ENCODE measurements around the gene CDK4. TPM values are rescaled to one million over a fixed set of nuclear protein-coding genes. Genes with fewer than 3 reads are reported as not detected.
"Not testable (repeated sequence)": the region's sequence is repeated elsewhere in the genome, so short reads cannot be mapped to it uniquely, and the experiment has no call there.

The CDK4 gene
- total and polyA plus RNA-seq, 5 donors from 2014 or later: 17.5 to 90.3 (median 63.5) TPM

DNA sequence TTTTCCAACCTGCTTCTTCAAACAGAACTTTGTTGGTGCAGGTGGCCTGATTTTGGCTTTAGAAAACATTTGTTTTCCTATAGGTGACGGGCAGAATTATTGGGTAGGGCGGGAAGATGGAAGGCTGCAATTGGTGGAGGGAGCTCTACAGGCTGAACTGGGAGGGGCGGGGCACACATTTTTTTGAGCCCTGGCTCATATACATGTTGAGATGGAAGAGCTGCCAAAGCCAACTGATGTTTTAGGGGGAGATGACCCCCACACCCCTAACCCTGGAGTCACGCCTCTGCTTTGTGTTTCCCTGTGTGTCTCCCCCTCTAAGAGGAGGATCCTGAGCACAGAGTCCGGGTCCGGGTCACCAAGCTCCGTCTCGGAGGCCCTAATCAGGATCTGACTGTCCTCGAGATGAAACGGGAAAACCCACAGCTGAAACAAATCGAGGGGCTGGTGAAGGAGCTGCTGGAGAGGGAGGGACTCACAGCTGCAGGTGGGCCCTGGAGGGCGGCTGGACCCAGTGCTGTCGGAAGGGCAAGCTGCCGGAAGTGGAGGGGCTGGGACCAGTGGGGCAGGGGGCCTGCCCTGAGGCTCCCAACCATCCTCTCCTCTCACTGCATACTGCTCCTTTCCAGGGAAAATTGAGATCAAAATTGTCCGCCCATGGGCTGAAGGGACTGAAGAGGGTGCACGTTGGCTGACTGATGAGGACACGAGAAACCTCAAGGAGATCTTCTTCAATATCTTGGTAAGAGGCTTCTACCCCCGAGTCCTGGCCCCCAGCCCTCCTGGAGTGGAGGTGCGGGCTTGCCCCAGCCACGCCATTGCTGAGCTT, 32.1 kb downstream of the CDK4 start:
- no peaks in the 10 kb centered on the region for H3K9me3 ChIP-seq (ENCODE audit: control insufficient read depth in 2 of 2, low read length in 2 of 2)
- H3K4me1 ChIP-seq (ENCODE audit: control insufficient read depth, insufficient read depth, low read length, poor library complexity, severe bottlenecking): no peaks in the 10 kb centered on the region
- H3K27ac Mint-ChIP-seq: no peak overlapping the region
- H3K27me3 Mint-ChIP-seq: peaks cover 5% of the 10 kb centered on the region
- no peak for DNase-seq
- ATAC-seq (ENCODE audit: low read depth in 2 of 2): no peak
- no peaks in the 10 kb centered on the region for H3K9me3 Mint-ChIP-seq
- H3K27ac ChIP-seq (ENCODE audit: insufficient read depth, low read length, poor library complexity, severe bottlenecking): no peak overlapping the region
- H3K4me3 Mint-ChIP-seq: no peak overlapping the region
- H3K36me3 Mint-ChIP-seq: peaks cover 15% of the 10 kb centered on the region
- peaks cover 0 to 20% (median 5%) of the 10 kb centered on the region in 4 donors for H3K4me1 Mint-ChIP-seq
- no peaks in the 10 kb centered on the region for H3K27me3 ChIP-seq (ENCODE audit: control insufficient read depth, insufficient read depth, low read length)
- H3K36me3 ChIP-seq (ENCODE audit: control insufficient read depth, insufficient read depth, low read length): peaks cover 54% of the 10 kb centered on the region
- H3K4me3 ChIP-seq (ENCODE audit: low read depth, low read length): no peak overlapping the region

- peaks cover 5% of the 10 kb centered on the region for H3K27me3 Mint-ChIP-seq
- H3K4me3 Mint-ChIP-seq: no peak overlapping the region
- Histone ChIP-seq H3K9me3 (ENCODE audit: control insufficient read depth in 2 of 2, low read length in 2 of 2) (no peaks in the 10 kb centered on the region), H3K4me3 (ENCODE audit: low read depth, low read length) (no peak overlapping the region), H3K36me3 (ENCODE audit: control insufficient read depth, insufficient read depth, low read length) (peaks cover 57% of the 10 kb centered on the region), H3K27ac (ENCODE audit: insufficient read depth, low read length, poor library complexity, severe bottlenecking) (no peak overlapping the region), H3K4me1 (ENCODE audit: control insufficient read depth, insufficient read depth, low read length, poor library complexity, severe bottlenecking) (no peaks in the 10 kb centered on the region), H3K27me3 (ENCODE audit: control insufficient read depth, insufficient read depth, low read length) (no peaks in the 10 kb centered on the region)
- peaks cover 0 to 13% (median 0%) of the 10 kb centered on the region in 4 donors for H3K4me1 Mint-ChIP-seq
- H3K36me3 Mint-ChIP-seq: peaks cover 15% of the 10 kb centered on the region
- ATAC-seq (ENCODE audit: low read depth in 2 of 2) (no peak), DNase-seq (no peak)
- H3K9me3 Mint-ChIP-seq: no peaks in the 10 kb centered on the region
- peak overlapping the region in 1 of 3 donors; percentile 20 for H3K27ac Mint-ChIP-seq
Measured at GRCh38 chr12:57718641-57719528, 33.2 kb downstream of the CDK4 start.

DNA sequence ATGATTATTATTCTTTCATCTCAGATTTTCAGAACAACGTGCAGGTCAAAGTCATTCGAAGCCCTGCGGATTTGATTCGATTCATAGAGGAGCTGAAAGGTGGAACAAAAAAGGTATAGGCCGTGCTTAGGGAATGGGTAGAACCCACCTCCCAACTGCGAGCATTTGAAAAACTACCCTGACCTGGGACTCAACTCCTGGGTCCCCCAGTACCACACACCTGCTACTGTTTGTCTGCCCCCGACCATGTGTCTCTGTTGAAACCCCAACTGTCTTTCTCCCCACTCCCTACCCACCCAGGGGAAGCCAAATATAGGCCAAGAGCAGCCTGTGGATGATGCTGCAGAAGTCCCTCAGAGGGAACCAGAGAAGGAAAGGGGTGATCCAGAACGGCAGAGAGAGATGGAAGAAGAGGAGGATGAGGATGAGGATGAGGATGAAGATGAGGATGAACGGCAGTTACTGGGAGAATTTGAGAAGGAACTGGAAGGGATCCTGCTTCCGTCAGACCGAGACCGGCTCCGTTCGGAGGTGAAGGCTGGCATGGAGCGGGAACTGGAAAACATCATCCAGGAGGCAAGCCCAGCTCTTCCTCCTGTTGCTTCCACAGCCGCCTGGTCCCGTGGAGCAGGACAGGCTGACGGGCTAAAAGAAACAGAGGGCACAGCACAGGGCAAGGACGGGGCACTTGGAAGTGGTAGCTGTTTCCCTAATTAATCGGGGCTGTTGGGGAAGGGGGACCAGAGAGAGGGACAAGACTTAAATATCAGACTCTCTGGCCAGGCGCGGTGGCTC, 34.1 kb downstream of the CDK4 start:
- H3K9me3 ChIP-seq (ENCODE audit: control insufficient read depth in 2 of 2, low read length in 2 of 2): no peaks in the 10 kb centered on the region
- H3K27ac Mint-ChIP-seq: no peak overlapping the region
- no peak for ATAC-seq (ENCODE audit: low read depth in 2 of 2)
- H3K27me3 ChIP-seq (ENCODE audit: control insufficient read depth, insufficient read depth, low read length): no peaks in the 10 kb centered on the region
- no peaks in the 10 kb centered on the region for H3K4me1 ChIP-seq (ENCODE audit: control insufficient read depth, insufficient read depth, low read length, poor library complexity, severe bottlenecking)
- peaks cover 15% of the 10 kb centered on the region for H3K36me3 Mint-ChIP-seq
- no peak for DNase-seq
- H3K4me1 Mint-ChIP-seq: peaks cover 0 to 7% (median 0%) of the 10 kb centered on the region in 4 donors
- H3K27me3 Mint-ChIP-seq: peaks cover 5% of the 10 kb centered on the region
- no peak overlapping the region for H3K4me3 Mint-ChIP-seq
- peaks cover 61% of the 10 kb centered on the region for H3K36me3 ChIP-seq (ENCODE audit: control insufficient read depth, insufficient read depth, low read length)
- no peaks in the 10 kb centered on the region for H3K9me3 Mint-ChIP-seq
- no peak overlapping the region for H3K4me3 ChIP-seq (ENCODE audit: low read depth, low read length)
- H3K27ac ChIP-seq (ENCODE audit: insufficient read depth, low read length, poor library complexity, severe bottlenecking): no peak overlapping the region

DNA sequence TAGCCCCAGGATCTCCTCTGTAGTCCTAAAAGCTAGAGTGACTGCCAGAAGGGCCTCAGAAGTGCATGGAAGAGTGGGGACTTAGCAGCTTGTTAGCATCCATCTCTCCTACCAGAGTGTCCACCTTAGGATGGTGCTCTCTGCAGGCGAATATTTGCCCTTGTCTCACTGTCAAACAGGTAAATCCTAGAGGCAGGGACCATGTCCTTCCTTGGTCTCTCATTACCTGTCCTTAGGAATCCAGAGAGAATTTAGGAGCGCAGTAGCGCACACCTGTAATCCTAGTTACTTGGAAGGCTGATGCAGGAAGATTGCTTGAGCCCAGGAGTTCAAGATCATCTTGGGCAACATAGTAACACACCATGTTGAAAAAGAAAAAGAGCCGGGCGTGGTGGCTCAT, 35.0 kb downstream of the CDK4 start:
- Mint-ChIP-seq H3K4me3 (no peak overlapping the region), H3K27ac (no peak overlapping the region), H3K27me3 (peaks cover 5% of the 10 kb centered on the region), H3K4me1 (peaks cover 0 to 2% (median under 1%) of the 10 kb centered on the region in 4 donors), H3K9me3 (no peaks in the 10 kb centered on the region), H3K36me3 (peaks cover 15% of the 10 kb centered on the region)
- Histone ChIP-seq H3K4me3 (ENCODE audit: low read depth, low read length) (no peak overlapping the region), H3K4me1 (ENCODE audit: control insufficient read depth, insufficient read depth, low read length, poor library complexity, severe bottlenecking) (no peaks in the 10 kb centered on the region), H3K27ac (ENCODE audit: insufficient read depth, low read length, poor library complexity, severe bottlenecking) (no peak overlapping the region), H3K9me3 (ENCODE audit: control insufficient read depth in 2 of 2, low read length in 2 of 2) (no peaks in the 10 kb centered on the region), H3K36me3 (ENCODE audit: control insufficient read depth, insufficient read depth, low read length) (peaks cover 67% of the 10 kb centered on the region), H3K27me3 (ENCODE audit: control insufficient read depth, insufficient read depth, low read length) (no peaks in the 10 kb centered on the region)
- DNase-seq (no peak), ATAC-seq (ENCODE audit: low read depth in 2 of 2) (no peak)

DNA sequence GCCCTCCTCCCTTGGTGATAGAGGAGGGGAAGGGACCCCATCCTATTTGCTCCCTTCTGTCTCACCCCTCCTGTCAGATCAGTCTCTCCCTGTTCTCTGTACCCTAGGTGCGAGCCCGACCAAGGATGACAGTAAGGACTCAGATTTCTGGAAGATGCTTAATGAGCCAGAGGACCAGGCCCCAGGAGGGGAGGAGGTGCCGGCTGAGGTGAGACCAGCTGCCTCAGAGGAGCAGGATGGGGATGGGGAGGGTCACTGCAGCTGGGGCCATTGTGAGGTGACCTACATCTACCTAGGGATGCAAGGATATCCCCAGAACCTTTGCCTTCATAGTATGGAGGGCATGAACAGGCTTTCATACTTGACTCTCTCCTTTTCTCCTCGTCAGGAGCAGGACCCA, 35.8 kb downstream of the CDK4 start:
- DNase-seq (no peak), ATAC-seq (ENCODE audit: low read depth in 2 of 2) (no peak)
- Mint-ChIP-seq H3K4me3 (no peak overlapping the region), H3K27me3 (no peaks in the 10 kb centered on the region), H3K9me3 (peaks cover 0 to 2% (median 0%) of the 10 kb centered on the region in 7 donors), H3K36me3 (peaks cover 24% of the 10 kb centered on the region), H3K4me1 (peaks cover 3 to 5% (median 4%) of the 10 kb centered on the region in 4 donors), H3K27ac (peak overlapping the region in 2 of 3 donors; percentile 23 to 31)
- peaks cover 70% of the 10 kb centered on the region for H3K36me3 ChIP-seq (ENCODE audit: control insufficient read depth, insufficient read depth, low read length)
- H3K4me3 ChIP-seq (ENCODE audit: low read depth, low read length): no peak overlapping the region
- H3K27ac ChIP-seq (ENCODE audit: insufficient read depth, low read length, poor library complexity, severe bottlenecking): no peak overlapping the region
- no peaks in the 10 kb centered on the region for H3K4me1 ChIP-seq (ENCODE audit: control insufficient read depth, insufficient read depth, low read length, poor library complexity, severe bottlenecking)
- no peaks in the 10 kb centered on the region for H3K27me3 ChIP-seq (ENCODE audit: control insufficient read depth, insufficient read depth, low read length)
- no peaks in the 10 kb centered on the region for H3K9me3 ChIP-seq (ENCODE audit: control insufficient read depth in 2 of 2, low read length in 2 of 2)

GRCh38 chr12:57715786-57716185, 36.3 kb downstream of the CDK4 start:
- DNase-seq (no peak), ATAC-seq (ENCODE audit: low read depth in 2 of 2) (no peak)
- Mint-ChIP-seq H3K27ac (peak overlapping the region in 2 of 3 donors; percentile 31 to 83), H3K27me3 (no peaks in the 10 kb centered on the region), H3K4me3 (no peak overlapping the region), H3K36me3 (peaks cover 27% of the 10 kb centered on the region), H3K4me1 (peaks cover 3 to 8% (median 6%) of the 10 kb centered on the region in 4 donors), H3K9me3 (peaks cover 0 to 2% (median 0%) of the 10 kb centered on the region in 7 donors)
- H3K27ac ChIP-seq (ENCODE audit: insufficient read depth, low read length, poor library complexity, severe bottlenecking): no peak overlapping the region
- no peaks in the 10 kb centered on the region for H3K9me3 ChIP-seq (ENCODE audit: control insufficient read depth in 2 of 2, low read length in 2 of 2)
- no peaks in the 10 kb centered on the region for H3K4me1 ChIP-seq (ENCODE audit: control insufficient read depth, insufficient read depth, low read length, poor library complexity, severe bottlenecking)
- H3K27me3 ChIP-seq (ENCODE audit: control insufficient read depth, insufficient read depth, low read length): no peaks in the 10 kb centered on the region
- peaks cover 67% of the 10 kb centered on the region for H3K36me3 ChIP-seq (ENCODE audit: control insufficient read depth, insufficient read depth, low read length)
- no peak overlapping the region for H3K4me3 ChIP-seq (ENCODE audit: low read depth, low read length)

GRCh38 chr12:57715036-57715748, 36.9 kb downstream of the CDK4 start:
- peaks cover 31% of the 10 kb centered on the region for H3K36me3 Mint-ChIP-seq

More at GRCh38 chr12:57715036-57715748, 36.9 kb downstream of the CDK4 start:
- DNase-seq; H3K27me3 ChIP-seq (ENCODE audit: control insufficient read depth, insufficient read depth, low read length); H3K4me3 ChIP-seq (ENCODE audit: low read depth, low read length); H3K4me1 Mint-ChIP-seq; H3K27ac ChIP-seq (ENCODE audit: insufficient read depth, low read length, poor library complexity, severe bottlenecking); H3K4me1 ChIP-seq (ENCODE audit: control insufficient read depth, insufficient read depth, low read length, poor library complexity, severe bottlenecking); H3K9me3 Mint-ChIP-seq; H3K27ac Mint-ChIP-seq; H3K27me3 Mint-ChIP-seq; H3K4me3 Mint-ChIP-seq; ATAC-seq (ENCODE audit: low read depth in 2 of 2); H3K9me3 ChIP-seq (ENCODE audit: control insufficient read depth in 2 of 2, low read length in 2 of 2): not testable (repeated sequence)
- H3K36me3 ChIP-seq (ENCODE audit: control insufficient read depth, insufficient read depth, low read length): peaks cover 63% of the 10 kb centered on the region

Data from CD4-positive, CD25-positive, alpha-beta regulatory T cell (primary cell).